ENCODE measurements around the gene NHLRC3.
"Not testable (repeated sequence)": the region's sequence is repeated elsewhere in the genome, so short reads cannot be mapped to it uniquely, and the experiment has no call there.

Gene NHLRC3

GRCh38 chr13:39048806-39049205 is 10.6 kb downstream of the NHLRC3 start:
- DNase-seq, result no peak

- no peak for DNase-seq
Measured at GRCh38 chr13:39049274-39049673, 11.0 kb downstream of the NHLRC3 start.

- no peak for DNase-seq
Measured at GRCh38 chr13:39051157-39051556, 12.9 kb downstream of the NHLRC3 start.

- no peak for DNase-seq
Measured at GRCh38 chr13:39052944-39053343, 14.7 kb downstream of the NHLRC3 start.

- no peak for DNase-seq
Measured at GRCh38 chr13:39054112-39054511, 15.9 kb downstream of the NHLRC3 start.

DNA sequence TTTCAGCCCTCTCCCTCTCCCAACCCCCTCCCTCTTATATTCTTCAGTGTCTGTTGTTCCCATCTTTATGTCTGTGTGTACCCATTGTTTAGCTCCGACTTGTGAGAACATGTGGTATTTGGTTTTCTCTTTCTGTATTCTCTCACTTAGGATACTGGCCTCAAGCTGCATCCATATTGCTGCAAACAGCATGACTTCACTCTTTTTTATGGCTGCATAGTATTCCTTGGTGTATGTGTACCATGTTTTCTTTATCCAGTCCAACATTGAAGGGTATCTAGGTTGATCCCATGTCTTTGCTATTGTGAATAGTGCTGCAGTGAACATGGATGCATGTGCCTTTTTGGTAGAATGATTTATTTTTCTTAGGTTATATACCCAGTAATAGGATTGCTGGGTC is 17.8 kb downstream of the NHLRC3 start:
- no peak for DNase-seq

DNA sequence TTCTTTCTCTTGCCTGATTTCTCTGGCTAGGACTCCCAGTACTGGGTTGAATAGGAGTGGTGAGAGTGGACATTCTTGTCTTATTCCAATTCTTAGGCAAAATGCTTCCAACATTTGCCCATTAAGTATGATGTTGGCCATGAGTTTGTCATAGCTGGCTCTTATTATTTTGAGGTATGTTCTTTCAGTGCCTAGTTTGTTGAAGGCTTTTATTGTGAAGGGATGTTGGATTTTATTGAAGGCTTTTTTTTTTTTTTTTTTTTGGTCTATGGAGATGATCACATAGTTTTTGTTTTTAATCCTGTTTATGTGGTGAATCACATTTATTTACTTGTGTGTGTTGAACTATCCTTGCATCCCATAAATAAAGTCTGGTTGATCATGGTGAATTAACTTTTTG is 19.8 kb downstream of the NHLRC3 start:
- no peak for DNase-seq

DNA sequence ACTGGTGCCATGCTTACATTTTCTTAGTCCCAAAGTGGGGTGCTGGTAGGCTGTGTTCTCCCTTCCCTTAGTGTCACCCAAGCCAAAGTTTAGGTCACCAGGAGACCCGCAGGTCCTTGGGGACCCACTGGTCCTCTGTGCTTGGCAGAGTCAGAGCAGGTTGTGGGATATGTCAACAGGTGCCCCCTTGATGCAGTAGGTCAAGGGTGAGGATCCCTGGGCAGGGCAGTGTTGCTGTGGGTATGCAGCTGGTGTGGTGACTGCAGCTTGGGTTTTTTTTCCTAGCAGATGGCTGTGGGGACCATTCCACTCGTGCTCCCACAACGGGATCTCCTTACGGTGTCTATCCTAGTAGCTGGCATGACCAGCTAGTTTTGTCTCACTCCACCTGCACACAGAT is 23.7 kb downstream of the NHLRC3 start:
- no peak for DNase-seq

DNA sequence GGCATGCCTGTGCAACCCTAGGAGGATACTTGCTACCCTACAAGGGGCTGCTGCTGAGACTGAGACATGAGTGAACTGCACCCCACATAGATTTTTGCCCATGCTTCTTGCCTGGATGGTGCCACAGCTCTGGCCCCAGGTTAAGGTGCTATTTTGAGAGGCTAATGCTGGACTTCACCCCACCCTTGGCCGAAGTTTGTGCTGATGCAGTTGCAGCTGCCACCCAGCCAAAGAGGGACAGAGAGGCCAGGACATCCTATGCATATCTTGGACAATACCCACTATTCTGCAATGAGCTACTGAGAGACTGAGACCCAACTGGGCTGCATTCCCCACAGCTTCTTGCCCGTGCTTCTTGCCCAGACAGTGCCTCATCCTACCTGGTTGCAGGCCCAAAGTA is 34.6 kb downstream of the NHLRC3 start:
- no peak for DNase-seq

- DNase-seq, result no peak
Measured at GRCh38 chr13:39073983-39074382, 35.7 kb downstream of the NHLRC3 start.

- DNase-seq, result not testable (repeated sequence)
Measured at GRCh38 chr13:39086251-39086945, 48.1 kb downstream of the NHLRC3 start.

DNA sequence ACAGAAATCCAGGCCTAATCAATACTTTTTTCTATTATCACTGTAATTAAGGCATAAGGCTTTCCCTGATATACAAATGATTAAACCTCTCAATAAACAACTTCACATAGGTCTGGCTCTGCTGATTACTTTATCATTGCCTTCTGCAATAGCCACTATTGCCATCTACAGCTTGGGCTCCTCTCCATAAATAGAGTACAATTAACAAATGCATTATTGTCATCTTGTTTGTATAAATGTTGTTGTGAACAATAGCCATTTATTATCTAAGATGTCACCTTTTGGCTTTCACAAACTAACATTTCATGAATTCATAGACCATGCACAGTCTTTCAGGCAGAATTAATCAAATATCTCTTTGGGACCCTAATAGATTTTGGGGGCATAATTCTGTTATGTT is 53.3 kb downstream of the NHLRC3 start:
- DNase-seq, result no peak

DNA sequence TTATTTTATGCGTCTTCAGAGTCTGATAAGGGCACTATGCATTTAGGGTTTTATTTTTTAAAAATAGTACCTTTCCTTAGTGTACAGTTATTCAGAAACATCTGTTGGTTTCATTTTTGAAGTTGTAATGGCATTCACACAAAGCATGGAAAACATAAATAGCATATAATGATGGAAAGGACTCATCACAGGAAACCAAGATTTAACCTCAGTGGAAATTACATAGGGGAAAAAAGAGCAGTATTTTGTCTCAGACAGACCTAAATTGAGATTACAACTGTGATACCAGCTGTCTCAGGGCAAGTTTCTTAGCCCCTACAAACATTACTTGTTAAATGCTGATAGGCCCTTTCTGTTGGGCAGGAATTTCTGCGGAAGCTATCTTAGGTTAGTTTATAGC is 57.2 kb downstream of the NHLRC3 start:
- DNase-seq, result no peak

GRCh38 chr13:39099231-39099630 is 61.0 kb downstream of the NHLRC3 start:
- DNase-seq, result no peak

Data from suppressor macrophage treated with lipopolysaccharide for 4 hours (primary cell).